Occipital lobe (tissue), 2 donors: Measurements from ENCODE around the gene BCAS1. TPM values are rescaled to one million over a fixed set of nuclear protein-coding genes. Genes with fewer than 3 reads are reported as not detected.

ENCODE experiments used
- DNase-seq: peaks from one replicate; lab custom pipeline; 2025; lab: John Stamatoyannopoulos, UW
- total RNA-seq: library from RNA; depleted of rRNA; stranded (reverse); fragments of >200 nt; gene quantifications from one replicate; pipeline ENCODE4 v1.2.3, GENCODE V29; 2014

Gene BCAS1, protein sequence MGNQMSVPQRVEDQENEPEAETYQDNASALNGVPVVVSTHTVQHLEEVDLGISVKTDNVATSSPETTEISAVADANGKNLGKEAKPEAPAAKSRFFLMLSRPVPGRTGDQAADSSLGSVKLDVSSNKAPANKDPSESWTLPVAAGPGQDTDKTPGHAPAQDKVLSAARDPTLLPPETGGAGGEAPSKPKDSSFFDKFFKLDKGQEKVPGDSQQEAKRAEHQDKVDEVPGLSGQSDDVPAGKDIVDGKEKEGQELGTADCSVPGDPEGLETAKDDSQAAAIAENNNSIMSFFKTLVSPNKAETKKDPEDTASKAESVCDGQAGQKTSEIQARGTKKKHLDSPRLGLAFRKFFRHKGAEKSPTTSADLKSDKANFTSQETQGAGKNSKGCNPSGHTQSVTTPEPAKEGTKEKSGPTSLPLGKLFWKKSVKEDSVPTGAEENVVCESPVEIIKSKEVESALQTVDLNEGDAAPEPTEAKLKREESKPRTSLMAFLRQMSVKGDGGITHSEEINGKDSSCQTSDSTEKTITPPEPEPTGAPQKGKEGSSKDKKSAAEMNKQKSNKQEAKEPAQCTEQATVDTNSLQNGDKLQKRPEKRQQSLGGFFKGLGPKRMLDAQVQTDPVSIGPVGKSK
- 3.0 TPM for total RNA-seq

DNA sequence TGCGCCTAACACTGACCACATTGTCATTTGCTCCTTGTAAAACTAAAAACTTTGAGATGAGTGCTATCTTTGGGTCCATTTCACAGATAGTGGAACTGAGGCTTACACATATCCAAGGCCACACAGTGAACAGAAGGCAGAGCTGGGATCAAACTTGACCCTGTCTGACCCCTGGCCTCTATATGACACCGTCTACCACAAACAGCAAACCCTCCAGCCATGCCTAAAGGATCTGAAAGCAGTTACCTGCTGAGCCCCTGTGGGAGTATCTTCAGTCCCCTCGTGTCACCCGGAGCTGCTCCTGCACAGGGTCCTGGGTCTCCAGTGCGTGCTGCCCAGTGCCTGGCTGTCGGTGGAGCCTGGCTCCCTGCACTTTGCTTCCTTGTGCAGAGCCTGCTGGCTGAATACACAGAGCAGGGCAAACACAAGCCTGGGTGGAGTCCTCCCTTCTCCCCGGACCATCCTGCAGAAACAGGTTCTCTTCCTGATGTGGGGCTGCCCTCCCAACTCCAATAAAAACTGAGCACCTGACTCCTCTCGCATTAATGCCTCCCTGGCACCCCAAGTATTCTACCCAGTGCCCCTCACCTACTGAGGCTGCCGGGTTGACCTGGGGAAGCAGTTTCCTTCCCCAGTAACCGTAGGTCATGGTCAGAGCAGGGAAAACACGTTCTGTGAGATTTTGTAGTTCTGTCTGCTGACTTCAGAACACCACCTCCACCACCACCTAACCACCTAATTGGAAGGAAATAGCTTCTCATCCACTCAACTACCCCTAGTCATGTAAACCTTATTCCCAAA is at the start of gene BCAS1:
Gene BCAS1, minus strand, starts transcription at position 408 of the 801 bp plus-strand sequence. CDS start 11,876 bp downstream, outside the sequence.
- DNase-seq: no peak

DNA sequence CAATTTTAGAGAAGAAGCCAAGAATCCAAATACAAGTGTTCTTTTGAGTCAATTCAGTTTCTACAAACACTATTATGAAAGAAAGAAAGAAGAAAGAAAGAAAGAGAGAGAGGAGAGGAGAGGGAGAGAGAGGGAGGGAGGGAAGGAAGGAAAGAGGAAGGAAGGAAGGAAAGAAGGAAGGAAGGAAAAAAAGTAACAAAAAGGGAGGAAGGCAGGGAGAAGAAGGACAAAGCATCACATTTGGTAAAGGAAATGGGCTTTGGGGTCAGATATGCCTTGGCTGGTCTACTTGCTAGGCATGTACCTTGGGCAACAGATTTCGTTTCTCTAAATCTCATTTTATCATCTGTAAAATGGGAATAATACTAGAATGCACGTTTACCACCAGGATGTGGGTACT is 49.4 kb upstream of the BCAS1 start:
- DNase-seq: no peak

DNA sequence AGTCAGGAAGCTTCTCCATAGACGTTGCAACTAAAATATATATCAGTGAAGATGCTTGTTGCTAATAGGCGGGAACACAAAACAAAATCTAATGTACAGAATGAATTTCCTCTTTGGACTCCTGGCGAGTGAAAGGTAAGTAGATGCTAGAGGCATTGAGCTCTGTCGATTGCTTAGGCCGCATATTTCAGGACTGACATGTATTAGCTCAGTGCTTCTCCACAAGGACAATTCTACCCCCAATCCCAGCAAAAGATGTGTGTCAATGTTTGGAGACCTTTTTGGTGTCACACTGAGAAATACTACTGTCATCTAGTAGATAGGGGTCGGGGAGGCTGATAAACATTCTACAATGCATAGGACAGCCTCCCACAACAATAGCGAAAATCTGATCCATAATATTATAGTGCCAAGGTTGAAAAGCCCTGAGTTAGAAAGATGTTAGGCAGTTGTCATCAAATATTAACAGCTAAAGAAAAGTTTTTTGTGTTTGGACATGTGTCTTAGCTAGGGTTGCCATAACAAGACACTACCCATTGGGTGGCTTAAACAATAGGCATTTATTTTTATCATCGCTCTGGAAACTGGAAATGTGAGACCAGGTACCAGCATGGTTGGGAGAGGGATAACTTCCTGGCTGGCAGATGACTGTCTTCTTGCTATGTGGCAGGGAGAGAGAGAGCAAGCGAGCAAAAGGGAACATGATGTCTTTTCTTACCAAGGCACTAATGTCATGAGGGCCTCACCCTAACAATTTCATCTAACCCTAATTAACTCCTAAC is 48.0 kb upstream of the BCAS1 start:
- no peak for DNase-seq

DNA sequence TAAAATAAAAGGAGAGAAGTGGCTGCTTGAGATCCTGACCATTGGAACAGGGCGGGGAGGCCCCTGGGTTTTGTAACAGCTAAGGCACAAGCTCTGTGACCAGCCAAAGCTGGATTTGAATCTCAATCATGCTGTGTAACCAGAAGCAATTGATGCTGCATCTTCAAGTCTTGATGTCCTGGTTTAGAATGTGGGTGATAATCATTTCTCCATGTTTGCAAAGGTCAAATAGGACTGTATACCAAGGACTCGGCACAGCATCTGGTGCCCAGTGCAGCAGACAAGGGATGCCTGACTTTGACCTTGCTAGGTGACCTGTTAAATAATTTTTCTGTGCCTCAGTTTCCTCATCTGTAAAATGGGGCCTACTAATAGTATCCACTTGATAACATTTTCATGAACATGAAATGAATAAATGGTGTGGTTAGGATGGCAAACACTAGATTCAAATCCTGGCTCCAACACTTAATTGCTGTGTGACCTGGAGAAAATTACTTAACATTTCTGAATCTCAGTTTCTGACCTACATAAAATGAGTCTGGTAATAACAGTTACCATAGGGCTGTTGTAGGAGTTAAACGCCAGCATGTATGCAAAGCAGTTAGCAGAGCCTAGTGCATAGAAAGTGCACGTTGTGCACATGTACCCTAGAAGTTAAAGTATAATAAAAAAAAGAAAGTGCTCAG is 46.3 kb upstream of the BCAS1 start:
- no peak for DNase-seq

DNA sequence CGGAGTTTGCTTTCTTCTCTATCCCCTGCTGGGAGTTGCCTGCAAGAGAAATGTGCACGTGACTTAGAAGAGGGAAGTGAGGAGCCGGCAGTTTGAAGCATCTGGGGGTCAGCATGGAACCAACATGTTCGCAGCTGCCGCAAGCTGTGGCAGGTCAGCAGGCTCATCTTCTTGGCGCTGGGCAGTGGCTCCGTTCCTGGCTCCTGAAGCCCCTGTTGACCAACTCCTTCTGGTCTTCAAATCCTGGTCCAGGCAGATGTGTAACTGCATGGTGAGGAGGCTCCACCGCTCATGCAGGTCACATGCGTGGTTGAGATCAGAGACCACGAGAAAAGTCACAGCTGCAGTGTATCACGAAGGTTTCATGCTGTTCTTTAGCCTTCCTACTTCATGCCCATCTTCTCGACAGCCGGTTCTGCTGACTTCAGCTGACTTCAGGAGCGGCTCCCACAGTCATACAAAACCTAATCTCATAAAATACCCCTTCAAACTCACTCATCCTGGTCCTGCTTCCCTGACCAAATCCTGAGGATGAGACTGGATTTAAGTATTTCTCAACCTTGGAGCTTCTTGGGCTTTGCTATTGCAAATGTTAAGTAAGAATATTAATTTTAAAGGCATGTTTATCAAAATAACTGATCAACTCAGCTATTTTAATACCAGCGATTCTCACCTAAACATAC is 44.9 kb upstream of the BCAS1 start:
- DNase-seq: no peak

DNA sequence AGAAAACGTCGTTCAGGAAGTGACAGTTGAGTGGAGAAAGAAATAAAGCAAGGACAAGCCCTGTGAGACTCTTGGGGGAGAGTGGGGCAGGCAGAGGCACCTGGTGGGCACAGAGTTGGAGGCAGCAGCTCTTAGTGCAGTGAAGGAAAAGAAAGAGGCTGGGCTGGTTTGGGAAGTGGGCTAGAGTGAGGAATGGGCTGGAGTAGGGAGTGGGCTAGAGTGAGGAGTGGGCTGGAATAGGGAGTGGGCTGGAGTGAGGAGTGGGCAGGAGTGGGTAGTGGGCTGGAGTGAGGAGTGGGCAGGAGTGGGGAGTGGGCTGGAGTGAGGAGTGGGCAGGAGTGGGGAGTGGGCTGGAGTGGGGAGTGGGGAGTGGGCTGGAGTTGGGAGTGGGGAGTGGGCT is 43.7 kb upstream of the BCAS1 start:
- DNase-seq: no peak

DNA sequence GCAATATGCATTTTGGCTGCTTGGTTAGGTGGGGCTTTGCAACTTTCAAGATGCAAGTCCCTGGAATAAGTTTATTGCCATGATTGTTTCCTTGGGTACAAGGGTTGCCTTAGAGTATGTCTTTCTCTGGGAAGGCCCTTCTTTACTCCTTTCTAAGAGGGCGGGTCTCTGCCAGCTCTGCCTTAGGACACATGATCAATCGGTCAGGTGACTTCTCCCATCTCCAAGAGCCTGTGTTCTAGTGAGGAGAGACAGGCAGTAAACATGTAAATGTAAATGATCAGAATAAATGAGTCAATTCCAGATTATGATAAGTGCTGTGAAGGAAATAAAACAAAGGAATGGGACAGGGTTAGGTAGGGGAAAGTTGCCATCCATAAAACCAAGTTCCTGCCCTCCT is 43.2 kb upstream of the BCAS1 start:
- DNase-seq: no peak

DNA sequence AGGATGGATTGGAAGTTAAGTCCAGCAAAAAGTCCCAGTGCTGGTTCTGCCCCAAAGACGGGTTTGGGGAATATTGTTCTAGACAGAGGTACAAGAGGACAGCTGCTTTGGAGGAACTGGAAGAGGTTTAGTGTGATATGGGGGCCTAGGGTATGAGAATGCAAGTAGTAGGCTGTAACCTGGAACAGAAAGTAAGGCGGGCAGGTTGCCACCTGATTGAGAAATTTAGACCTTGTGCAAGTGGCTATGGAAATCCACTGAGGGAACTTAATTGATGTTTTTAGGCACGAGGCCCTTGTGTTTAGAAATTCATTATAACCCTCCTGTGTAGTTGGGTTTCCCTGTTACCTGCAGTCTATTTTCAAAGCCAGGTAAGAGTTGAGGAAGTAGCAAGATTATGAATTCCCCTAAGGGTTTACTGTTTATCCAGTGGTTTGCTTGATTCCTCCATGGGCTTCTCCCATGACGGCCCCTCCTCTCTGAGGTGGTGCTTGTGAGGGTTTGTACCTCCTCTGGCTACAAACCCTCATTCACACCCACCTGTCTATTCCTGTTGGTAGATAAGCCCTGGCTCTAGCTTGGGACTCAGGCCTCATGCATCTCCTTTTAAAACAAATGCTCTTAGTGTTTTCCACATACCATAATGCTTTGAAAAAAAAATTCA is 42.0 kb upstream of the BCAS1 start:
- no peak for DNase-seq

DNA sequence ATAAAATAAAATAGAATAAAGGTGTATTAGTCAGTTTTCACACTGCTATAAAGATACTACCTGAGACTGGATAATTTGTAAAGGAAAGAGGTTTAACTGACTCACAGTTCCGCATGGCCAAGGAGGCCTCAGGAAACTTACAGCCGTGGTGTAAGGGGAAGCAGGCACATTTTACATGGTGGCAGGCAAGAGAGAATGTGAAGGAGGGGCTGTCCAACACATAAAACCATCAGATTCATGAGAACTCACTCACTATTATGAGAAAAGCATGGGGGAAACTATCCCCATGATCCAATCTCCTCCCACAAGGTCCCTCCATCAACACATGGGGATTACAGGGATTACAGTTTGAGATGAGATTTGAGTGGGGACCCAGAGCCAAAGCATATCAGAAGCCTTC is 41.1 kb upstream of the BCAS1 start:
- no peak for DNase-seq

DNA sequence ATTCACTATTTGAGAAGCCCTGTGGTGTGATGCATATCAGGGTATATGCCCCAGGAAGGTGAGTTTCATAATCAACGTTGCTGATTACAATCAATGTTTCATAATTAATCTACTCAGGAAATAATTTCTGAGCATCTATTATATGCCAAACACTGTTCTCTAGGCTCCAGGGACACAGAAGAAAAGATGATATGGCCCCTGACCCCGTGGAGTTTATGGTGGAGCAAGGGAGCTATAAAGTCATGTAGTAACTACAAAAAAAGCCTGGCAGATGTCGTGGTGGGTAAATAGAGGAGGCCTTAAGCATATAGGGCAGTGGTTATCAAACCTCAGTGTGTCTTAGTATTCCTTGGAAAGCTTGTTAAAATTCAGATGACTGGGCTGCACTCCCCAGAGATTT is 40.1 kb upstream of the BCAS1 start:
- DNase-seq: no peak

DNA sequence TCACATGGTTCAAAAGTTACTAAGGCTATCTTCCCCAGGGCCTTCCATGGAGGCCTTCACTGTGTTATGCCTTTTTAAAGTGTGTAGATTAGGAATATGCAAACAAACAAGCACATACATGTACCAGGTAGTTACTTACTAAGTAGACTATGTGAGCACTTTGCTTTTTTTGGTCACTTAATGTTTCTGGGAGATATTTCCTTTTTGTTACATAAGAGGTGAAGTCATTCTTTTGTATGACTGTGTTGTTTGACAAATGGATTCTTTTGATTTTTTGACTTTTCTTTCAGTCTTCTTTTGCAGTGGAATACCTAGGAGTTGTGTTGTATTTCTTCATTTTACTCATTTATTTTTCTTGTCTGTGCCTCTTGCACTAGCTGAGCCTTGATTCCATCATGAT is 39.6 kb upstream of the BCAS1 start:
- DNase-seq: no peak

DNA sequence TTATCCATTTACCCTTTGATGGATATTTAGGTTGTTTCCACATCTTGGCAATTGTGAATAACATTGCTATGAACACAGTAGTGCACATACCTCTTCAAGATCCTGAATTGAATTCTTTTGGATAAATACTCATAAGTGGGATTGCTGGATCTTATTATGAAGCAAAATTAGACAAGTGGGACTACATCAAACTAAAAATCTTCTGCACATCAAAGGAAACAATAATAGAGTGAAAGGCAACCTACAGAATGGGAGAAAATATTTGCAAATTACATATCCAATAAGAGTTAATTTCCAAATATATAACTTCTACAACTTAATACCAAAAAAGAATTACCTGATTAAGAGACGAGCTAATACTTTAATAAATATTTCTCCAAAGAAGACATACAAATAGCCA is 38.4 kb upstream of the BCAS1 start:
- no peak for DNase-seq

DNA sequence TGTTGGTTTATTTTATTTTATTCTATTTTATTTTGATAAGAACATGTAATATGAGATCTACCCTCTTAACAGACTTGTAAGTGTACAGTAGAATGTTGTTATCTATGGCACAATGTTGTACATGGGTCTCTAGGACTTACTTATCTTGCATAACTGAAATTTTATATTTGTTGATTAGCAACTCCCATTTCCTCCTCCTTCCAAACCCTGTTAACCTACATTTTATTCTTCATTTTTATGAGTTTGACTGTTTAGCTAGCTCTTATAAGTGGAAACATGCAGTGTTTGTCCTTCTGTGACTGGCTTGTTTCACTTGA is 37.9 kb upstream of the BCAS1 start:
- no peak for DNase-seq

DNA sequence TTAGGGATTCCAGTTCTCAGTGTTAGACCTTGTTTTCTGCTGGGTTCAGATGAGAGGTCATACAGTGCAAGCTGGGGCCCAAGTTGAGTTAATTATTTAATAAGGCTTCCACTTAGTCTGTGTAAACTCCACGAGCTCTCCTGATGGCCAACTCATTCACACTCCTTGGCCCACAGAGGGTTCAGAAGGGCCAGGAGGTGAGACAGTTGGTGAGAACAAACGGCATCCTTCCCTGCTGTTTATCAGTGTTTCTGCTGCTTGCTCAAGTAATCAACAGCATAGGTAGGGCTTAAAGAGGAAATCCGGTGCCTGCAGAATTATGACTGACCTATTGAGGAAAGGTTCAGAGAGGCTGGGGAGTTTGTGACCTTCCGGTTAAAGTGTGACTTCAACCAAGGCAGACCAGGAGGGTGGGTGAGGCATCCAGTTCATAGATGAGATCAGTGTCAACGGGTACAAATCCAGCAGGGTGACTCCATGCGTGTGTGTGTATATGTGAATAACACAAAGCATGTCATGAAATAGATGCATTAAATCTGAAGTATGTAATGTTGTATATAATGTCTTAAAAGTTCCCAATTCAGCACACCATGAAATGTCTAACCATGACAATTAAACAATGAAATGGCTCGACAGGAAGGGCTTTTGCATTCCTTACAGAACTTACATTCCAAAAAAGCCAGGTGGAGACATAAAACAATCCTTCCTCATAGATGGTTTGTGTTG is 37.4 kb upstream of the BCAS1 start:
- DNase-seq: no peak

DNA sequence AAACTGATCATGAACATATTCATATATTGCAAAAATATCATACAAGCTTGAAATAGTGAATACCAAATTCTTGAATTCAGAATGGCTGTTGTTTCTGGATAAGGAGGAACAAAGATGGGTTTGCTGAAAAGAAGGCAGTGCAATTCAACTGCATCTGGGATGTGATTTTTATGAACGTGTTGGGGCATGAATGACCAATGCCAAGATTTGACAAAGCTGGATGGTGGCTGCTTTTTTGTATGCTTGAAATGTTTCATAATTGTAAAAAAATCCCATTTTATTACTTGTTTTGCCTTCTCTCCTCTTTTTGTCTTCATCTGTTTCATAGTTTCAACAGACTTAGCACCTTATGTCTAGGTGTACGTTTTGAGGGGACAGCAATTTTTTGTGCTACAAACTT is 36.8 kb upstream of the BCAS1 start:
- DNase-seq: no peak

DNA sequence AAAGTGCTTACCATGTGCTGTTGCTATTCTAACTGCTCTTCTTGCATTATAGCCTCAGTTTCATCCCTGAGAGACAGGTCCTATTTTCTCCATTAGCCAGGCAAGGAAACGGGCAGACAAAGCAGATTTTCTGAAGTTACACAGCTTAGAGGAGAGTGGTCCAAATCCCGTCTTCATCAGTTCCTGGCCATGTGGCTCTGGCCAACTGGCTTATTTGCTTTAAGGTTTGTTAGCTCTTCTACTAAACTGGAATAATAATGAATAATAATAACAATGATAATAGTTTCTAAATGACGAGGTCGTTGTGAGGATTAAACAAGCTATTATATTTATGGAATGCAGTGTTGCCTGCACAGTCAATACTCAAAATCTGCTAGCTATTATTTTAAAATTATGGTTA is 35.8 kb upstream of the BCAS1 start:
- no peak for DNase-seq

DNA sequence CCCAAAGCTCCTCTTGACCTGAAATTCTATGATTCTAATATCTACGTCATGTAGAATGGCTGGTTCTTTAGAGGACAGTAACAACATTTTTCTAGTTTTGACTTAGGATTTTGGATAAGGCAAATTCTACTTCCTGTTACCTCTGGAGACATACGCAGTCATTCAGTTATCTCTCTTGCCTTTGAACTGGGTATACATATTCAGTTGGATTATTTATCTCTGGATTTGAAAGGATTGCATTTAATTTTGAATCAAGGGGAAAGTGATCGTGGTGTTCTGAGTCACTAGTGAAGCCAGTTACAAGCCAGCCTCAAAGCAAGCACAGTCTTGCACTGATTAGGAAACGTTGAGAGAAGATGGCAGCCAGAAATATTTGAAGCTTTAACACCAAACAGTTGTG is 35.3 kb upstream of the BCAS1 start:
- DNase-seq: no peak

DNA sequence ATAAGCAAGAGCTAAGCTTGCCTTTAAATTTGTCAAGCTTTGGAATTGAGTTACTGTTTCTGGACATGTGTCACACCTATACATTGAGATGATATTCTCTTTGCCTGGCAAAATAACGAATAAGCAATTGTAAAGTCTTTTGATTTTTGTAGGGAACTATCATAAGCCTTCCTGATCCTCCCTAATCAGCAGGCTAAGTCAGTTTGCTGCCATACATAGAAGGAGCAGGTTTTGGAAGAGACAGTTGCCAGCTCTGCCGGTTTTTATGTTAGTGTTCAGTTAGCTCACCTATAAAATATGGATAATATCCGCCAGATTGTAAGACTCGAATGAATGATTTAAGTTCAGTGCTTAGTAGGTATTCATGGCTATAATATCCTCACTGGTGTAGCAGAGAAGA is 34.4 kb upstream of the BCAS1 start:
- no peak for DNase-seq
